Hippocampal formation (tissue), 2 donors: Measurements from ENCODE around the gene ADGRL3.

Experiments
- DNase-seq, 2 donors: peaks; one replicate each; lab custom pipeline; 2025; lab: John Stamatoyannopoulos, UW

ADGRL3 gene

GRCh38 chr4:61277785-61278760, 77.9 kb downstream of the ADGRL3 start:
- no peak for DNase-seq

DNA sequence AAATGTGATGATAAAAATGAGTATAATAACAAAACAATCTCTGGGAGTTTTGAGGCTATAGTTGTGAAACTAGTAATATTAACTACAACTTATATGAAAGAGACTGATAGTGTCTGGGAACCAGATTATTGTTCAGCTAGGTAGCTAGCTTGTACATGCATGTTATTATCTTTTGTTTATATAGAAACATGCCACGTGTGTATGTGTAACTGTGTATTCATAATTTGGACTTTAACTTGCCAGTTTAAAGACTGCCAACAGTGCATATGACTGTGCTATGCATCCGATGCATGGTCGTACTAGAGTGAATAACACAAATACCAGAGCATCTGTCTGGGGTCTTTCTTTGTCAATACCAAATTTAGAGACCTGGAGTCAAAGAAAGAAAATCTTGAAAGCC, 92.2 kb downstream of the ADGRL3 start:
- DNase-seq: no peak

GRCh38 chr4:61293707-61294400, 93.7 kb downstream of the ADGRL3 start:
- DNase-seq: no peak

DNA sequence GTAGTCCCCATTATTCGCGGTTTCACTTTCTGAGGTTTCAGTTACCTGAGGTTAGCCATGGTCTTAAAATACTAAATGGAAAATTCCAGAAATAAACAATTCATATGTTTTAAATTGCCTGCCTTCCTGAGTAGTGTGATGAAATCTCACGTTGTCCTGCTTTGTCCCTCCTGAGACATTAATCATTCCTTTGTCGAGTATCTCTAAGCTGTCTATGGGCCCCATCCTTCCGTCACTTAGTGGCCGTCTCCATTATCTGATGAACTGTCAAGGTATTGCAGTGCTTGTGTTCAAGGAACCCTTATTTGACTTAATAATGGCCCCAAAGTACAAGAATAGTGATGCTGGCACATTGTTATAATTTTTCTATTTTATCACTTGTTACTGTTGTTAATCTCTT, 94.8 kb downstream of the ADGRL3 start:
- DNase-seq: no peak

GRCh38 chr4:61296144-61296543, 96.0 kb downstream of the ADGRL3 start:
- no peak for DNase-seq

- peak in 1 of 2 donors; percentile 15 for DNase-seq
These were observed 98.1 kb downstream of the ADGRL3 start for GRCh38 chr4:61298178-61298740.

- DNase-seq: no peak
These were observed 99.2 kb downstream of the ADGRL3 start for GRCh38 chr4:61299316-61299715.

- no peak for DNase-seq
These were observed 100.2 kb downstream of the ADGRL3 start for GRCh38 chr4:61300266-61300844.

- DNase-seq: no peak
These were observed 101.1 kb downstream of the ADGRL3 start for GRCh38 chr4:61301271-61301670.

- DNase-seq: no peak
These were observed 107.9 kb downstream of the ADGRL3 start for GRCh38 chr4:61308033-61308432.

DNA sequence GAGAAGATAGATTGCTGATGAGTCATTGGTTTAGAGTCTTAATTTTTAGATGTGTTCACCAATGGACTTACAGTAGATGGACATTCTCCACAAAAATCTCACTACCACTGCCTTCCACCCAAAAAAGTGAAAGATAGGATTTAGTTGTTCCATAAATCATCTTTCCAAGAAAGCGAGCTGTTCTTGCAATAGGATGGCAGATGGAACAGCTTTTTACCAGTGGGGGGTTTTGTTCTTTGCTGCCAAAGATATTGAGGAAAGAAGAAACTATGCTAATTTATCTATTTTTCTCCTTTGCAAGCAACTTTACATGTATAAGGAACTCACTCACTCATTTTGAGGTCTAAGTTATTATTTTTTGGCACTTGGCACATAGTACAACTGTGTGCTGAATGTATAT, 109.5 kb downstream of the ADGRL3 start:
- DNase-seq: no peak

GRCh38 chr4:61312526-61312925, 112.4 kb downstream of the ADGRL3 start:
- DNase-seq: no peak

DNA sequence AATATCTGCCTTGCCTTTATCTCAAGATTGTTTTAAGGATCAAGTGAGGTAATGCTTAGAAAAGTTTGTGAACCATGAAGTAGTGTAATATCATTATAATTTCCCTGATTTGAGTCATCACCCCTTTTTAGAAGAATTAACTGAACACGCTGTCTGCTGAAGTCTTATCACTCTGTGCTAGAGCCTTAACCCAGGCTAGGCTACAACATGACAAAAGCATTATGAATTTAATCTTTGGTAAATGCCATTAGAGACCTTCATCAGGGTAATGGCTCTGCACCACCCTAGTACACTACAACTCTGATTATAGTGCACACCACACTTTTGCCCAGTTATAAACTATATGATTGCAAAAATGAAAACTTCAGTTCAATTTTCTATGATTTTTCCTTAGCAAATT, 118.3 kb downstream of the ADGRL3 start:
- DNase-seq: no peak

DNA sequence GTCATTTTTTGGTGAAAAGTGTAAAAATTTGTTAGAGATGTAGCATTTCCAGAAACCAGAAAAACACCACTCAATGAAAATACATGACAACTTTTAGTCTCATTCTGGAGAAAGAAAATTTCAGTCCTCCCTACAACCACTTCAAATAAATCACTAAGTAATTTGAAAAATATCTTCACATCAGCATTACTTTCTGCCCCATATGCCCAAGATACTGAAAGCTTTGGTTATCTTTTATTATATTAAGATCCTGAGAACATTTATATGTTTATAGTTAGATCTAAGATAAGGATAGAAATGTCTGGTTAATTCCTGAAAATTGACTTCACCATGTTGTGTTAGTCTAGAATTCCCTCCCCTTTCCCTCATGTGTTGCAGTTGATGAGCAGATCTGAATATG, 119.0 kb downstream of the ADGRL3 start:
- DNase-seq: no peak

GRCh38 chr4:61320154-61320553, 120.0 kb downstream of the ADGRL3 start:
- DNase-seq: no peak

- no peak for DNase-seq
These were observed 120.5 kb downstream of the ADGRL3 start for GRCh38 chr4:61320631-61321030.

DNA sequence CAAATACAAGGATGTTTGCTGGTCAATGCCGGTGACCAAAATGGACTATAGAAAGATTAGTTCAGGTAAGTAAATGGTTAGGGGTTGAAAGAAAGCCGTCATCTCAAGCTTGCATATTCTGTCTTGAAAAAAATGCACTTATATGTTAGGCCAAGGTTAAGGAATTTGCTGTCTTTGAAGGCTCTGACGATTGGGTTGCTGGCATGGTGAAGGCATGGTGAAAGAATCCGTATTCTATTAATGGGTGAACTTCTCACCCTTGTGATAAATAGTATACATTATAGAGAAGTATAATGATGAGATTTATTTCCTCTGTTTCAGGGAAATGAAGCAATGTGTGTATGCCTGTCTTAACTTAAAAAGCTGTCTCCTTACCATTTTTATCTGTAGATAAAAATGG, 132.6 kb downstream of the ADGRL3 start:
- no peak for DNase-seq

DNA sequence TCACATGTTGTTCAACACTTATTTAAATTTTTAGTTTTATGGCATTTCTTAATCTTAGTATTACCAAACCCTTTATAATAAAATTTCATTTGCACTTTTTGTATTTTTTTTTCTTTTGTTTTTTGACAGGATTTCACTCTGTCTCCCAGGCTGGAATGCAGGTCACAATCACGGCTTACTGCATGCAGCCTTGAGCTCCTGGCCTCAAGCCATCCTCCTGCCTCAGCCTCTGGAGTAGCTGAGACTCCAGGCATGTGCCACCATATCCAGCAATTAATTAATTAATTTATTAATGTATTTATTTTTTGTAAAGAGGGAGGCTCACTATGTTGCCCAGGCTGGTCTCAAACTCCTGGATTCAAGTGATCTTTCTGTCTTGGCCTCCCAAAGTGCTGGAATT, 133.4 kb downstream of the ADGRL3 start:
- DNase-seq: no peak

DNA sequence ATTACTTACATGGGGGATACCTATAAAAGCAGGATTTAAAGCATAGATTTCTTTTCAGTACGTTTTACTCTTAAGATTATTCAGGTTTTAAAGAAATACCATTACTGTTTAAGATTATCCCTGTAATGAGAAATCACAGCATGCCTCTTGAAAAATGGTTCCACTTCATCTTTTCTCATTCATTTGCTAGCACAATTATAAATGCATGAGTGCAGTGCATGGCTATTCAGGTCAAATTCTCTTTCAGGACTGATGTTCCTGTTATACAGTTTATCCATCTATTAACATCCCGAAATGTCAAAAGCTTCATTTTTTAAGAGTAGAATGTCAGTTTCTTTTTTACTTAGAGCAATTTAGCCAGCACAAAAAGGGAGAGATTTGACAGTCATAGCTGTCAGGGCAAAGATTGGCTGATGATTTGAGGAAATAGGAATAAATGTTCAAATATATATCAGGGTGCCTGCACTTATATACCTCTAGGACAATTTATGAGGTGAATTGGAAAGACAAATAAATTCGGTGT, 135.2 kb downstream of the ADGRL3 start:
- no peak for DNase-seq

DNA sequence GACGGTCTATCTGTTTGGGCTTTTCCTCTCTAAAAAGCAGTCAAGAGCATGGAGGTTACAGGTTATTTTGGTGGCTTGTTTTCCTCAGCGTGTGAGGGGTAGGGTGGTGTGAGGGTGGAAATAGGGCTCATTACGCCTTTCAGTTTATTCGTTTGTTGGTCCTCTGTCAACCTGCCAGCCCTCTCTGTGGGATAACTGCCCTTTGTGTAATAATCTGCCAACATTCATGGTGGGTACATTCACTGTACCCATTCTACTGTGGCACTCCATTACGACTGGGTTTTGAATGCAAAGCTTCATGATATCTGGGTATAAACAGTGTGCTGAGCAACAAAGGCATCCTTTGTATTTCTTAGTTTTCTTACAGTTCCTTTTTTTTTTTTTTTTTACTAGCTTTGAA, 136.4 kb downstream of the ADGRL3 start:
- DNase-seq: peak; percentile 11 to 30

- no peak for DNase-seq
These were observed 136.8 kb downstream of the ADGRL3 start for GRCh38 chr4:61336916-61337315.

DNA sequence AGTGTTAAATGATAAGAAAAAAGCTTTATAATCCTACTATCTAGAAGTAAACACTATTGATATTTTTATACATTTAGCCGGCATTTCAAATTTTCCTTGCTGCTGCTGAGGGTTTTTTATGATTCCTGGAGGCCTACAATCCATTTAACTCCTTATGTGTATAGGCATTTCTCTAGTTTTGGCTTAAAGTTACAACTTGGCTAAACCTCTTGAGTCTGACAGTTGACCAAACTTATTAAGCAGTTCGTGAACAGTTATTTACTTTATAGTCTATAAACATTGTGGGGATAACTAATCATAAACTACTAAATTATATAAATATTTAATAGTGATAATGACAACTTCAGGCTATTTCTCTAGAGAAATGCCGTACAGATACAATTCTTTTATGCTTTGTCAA, 141.9 kb downstream of the ADGRL3 start:
- DNase-seq: no peak
